Thoracic aorta (tissue), 2 donors: ENCODE results near the gene FAAH2. TPM values are rescaled to one million over a fixed set of nuclear protein-coding genes. Genes with fewer than 3 reads are reported as not detected.

ENCODE experiments used
- ATAC-seq: fragments of 150-250 bp; one replicate; pipeline ENCODE4 v1.8.0; 2017; ENCODE audit warnings: low read depth; ENCODE audit not compliant: insufficient number of reproducible peaks, low FRiP score
- DNase-seq: peaks from one replicate; pipeline ENCODE4 v3.0.0-alpha.2; 2020; ENCODE audit warnings: low spot score
- H3K27ac ChIP-seq, 2 donors: fragments of 200-600 bp; sonication (generic); 1 replicate in 1 of 2; 2 replicates in 1 of 2; pipeline ENCODE4 v1.5.1; 2016; ENCODE audit warnings: mild to moderate bottlenecking in 2 of 2, moderate library complexity in 2 of 2
- H3K27me3 ChIP-seq: fragments of 200-600 bp; sonication (generic); replicated peaks from 2 replicates; pipeline ENCODE4 v1.6.0; 2016; ENCODE audit warnings: mild to moderate bottlenecking; ENCODE audit not compliant: insufficient read depth
- H3K36me3 ChIP-seq: fragments of 200-600 bp; sonication (generic); one replicate; pipeline ENCODE4 v1.5.1; 2016
- H3K4me1 ChIP-seq, 2 donors: fragments of 200-600 bp; sonication (generic); 1 replicate in 1 of 2; 2 replicates in 1 of 2; pipeline versions ENCODE4 v1.5.1 to v1.6.0; 2016; ENCODE audit warnings: low read depth in 2 of 2, mild to moderate bottlenecking in 1 of 2; ENCODE audit not compliant: control insufficient read depth in 1 of 2
- H3K4me3 ChIP-seq: fragments of 200-600 bp; sonication (generic); 2 replicates; pipeline ENCODE4 v1.5.1; 2016; ENCODE audit warnings: mild to moderate bottlenecking
- H3K9me3 ChIP-seq: fragments of 200-600 bp; sonication (generic); 2 replicates; pipeline ENCODE4 v1.5.1; 2016
- CTCF ChIP-seq: fragments of 200-600 bp; sonication (generic); IDR thresholded peaks from one replicate; pipeline ENCODE4 v1.5.1; 2019; ENCODE audit warnings: antibody characterized with exemption
- total RNA-seq, 2 donors: library from RNA; depleted of rRNA; stranded (reverse); fragments of >200 nt; gene quantifications; one replicate each; pipeline versions ENCODE4 v1.1.0 to v1.2.3, GENCODE V29; 2016

FAAH2 gene, protein sequence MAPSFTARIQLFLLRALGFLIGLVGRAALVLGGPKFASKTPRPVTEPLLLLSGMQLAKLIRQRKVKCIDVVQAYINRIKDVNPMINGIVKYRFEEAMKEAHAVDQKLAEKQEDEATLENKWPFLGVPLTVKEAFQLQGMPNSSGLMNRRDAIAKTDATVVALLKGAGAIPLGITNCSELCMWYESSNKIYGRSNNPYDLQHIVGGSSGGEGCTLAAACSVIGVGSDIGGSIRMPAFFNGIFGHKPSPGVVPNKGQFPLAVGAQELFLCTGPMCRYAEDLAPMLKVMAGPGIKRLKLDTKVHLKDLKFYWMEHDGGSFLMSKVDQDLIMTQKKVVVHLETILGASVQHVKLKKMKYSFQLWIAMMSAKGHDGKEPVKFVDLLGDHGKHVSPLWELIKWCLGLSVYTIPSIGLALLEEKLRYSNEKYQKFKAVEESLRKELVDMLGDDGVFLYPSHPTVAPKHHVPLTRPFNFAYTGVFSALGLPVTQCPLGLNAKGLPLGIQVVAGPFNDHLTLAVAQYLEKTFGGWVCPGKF
- 1 to 10 TPM in 1 of 2 donors, not detected in 1; 1.2 TPM for total RNA-seq

GRCh38 chrX:57286507-57287251, at the start of gene FAAH2:
Gene FAAH2, plus strand, starts transcription at chrX:57286706. Its CDS starts 120 bp downstream, at chrX:57286826.
- Histone ChIP-seq H3K4me3 (peak within 1 kb of the TSS; percentile 21), H3K4me1 (no peaks in the 10 kb centered on the region), H3K9me3 (no peaks in the 10 kb centered on the region), H3K27ac (no peak within 1 kb of the TSS), H3K27me3 (no peaks in the 10 kb centered on the region), H3K36me3 (no peaks in the 10 kb centered on the region)
- DNase-seq (no peak), ATAC-seq (no peak)
- TF ChIP-seq CTCF: no peak

DNA sequence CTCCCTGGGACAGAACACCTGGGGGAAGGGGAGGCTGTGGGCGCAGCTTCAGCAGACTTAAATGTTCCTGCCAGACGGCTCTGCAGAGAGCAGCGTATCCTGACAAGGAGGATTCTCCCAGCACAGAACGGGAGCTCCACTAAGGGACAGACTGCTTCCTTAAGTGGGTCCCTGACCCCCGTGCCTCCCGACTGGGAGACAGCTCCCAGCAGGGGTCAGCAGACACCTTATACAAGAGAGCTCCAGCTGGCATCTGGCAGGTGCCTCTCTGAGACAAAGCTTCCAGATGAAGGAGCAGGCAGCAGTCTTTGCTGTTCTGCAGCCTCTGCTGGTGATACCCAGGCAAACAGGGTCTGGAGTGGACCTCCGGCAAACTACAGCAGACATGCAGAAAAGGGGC, 44.5 kb upstream of the FAAH2 start:
- Histone ChIP-seq H3K36me3 (no peaks in the 10 kb centered on the region), H3K9me3 (no peaks in the 10 kb centered on the region), H3K27ac (no peak overlapping the region), H3K4me1 (no peaks in the 10 kb centered on the region), H3K4me3 (no peak overlapping the region), H3K27me3 (no peaks in the 10 kb centered on the region)
- ATAC-seq (no peak), DNase-seq (no peak)
- TF ChIP-seq CTCF: no peak

DNA sequence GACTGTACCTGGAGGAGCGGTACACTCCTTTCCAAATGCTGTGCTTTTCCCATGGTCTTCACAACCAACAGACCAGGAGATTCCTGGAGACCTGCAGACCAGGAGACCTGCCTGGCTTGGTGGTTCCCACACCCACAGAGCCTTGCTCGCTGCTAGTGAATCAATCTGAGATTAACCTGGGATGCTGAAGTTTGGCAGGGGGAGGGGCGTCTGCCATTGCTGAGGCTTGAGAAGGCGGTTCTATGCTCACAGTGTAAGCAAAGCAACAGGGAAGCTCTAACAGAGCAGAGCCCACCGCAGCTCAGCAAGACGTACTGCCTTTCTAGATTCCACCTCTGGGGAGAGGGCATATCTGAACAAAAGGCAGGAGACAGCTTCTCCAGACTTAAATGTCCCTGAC, 34.5 kb upstream of the FAAH2 start:
- ATAC-seq (no peak), DNase-seq (no peak)
- Histone ChIP-seq H3K36me3 (no peaks in the 10 kb centered on the region), H3K9me3 (peaks cover 8% of the 10 kb centered on the region), H3K4me1 (no peaks in the 10 kb centered on the region), H3K4me3 (no peak overlapping the region), H3K27ac (no peak overlapping the region), H3K27me3 (no peaks in the 10 kb centered on the region)
- no peak for TF ChIP-seq CTCF

GRCh38 chrX:57265126-57265525, 21.4 kb upstream of the FAAH2 start:
- DNase-seq: no peak
- Histone ChIP-seq H3K9me3 (no peaks in the 10 kb centered on the region), H3K27ac (no peak overlapping the region), H3K36me3 (no peaks in the 10 kb centered on the region), H3K4me1 (no peaks in the 10 kb centered on the region), H3K4me3 (no peak overlapping the region), H3K27me3 (no peaks in the 10 kb centered on the region)
- ATAC-seq: no peak
- no peak for TF ChIP-seq CTCF

DNA sequence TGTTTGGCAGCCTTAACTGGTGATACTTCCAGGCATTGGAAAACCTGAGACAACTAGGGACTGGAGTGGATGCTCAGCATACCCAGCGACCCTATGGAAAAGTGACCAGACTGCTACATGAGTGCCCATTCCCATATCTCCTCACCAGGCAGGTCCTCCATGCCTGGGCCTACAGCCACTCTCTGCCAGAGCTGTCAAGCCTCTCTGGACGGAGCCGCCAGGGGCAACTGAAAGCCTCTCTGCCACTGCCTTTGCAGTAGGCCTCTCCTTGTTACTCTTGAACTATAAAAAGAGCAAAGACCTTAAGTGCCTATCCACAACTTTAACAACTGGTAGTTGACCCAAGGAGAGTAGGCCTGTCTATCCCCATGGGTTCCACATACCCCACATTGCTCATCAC, 20.2 kb upstream of the FAAH2 start:
- no peak for ATAC-seq
- no peak for TF ChIP-seq CTCF
- H3K9me3 ChIP-seq: no peaks in the 10 kb centered on the region
- no peaks in the 10 kb centered on the region for H3K27me3 ChIP-seq
- DNase-seq: no peak
- no peak overlapping the region for H3K4me3 ChIP-seq
- H3K36me3 ChIP-seq: no peaks in the 10 kb centered on the region
- no peak overlapping the region for H3K27ac ChIP-seq
- H3K4me1 ChIP-seq: no peaks in the 10 kb centered on the region
